Loucy (cell line): ENCODE data around the gene ADORA2A.

Experiments
- CTCF ChIP-seq: fragments of 200-600 bp; sonication (generic); conservative IDR thresholded peaks from 2 replicates; pipeline ENCODE4 v1.5.1; 2014; ENCODE audit warnings: mild to moderate bottlenecking, antibody characterized with exemption, low read length
- EZH2phosphoT487 ChIP-seq: fragments of 200-600 bp; IDR thresholded peaks from 2 replicates; pipeline ENCODE4 v1.6.1; 2018; ENCODE audit warnings: antibody characterized with exemption, mild to moderate bottlenecking, moderate library complexity, borderline replicate concordance

DNA sequence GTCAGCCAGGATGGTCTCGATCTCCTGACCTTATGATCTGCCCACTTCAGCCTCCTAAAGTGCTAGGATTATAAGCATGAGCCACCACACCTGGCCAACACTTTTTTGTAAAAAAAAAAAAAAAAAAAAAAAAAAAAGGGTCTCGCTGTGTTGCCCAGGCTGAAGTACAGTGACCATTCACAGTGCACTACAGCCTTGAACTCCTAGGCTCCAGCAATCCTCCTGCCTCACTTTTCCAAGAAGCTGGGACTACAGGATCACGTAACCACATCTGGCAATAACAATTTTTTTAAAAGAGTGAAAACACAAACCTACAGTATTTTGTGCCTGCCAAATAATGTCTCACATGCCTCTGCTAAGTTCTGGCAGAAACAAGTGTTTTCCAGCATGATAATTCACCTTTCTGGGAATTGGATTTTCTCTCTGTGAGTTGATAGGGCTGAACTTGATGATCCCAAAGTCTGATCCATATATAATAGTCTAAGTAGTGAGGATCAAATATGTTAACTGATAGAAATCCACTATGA, 30.6 kb downstream of the ADORA2A start:
- no peak for TF ChIP-seq CTCF
- TF ChIP-seq EZH2phosphoT487, result no peak
